Measurements from ENCODE around the gene RUBCNL.
"Not testable (repeated sequence)": the region's sequence is repeated elsewhere in the genome, so short reads cannot be mapped to it uniquely, and the experiment has no call there.

Gene RUBCNL

GRCh38 chr13:46378411-46378810 lies 8.6 kb downstream of the RUBCNL start:
- Histone ChIP-seq H3K79me2 (no peaks in the 10 kb centered on the region), H3K4me1 (no peaks in the 10 kb centered on the region), H3K9ac (no peak overlapping the region), H2AFZ (no peak overlapping the region), H3K27me3 (ENCODE audit: control insufficient read depth, insufficient read depth, low read length) (no peaks in the 10 kb centered on the region), H3K27ac (no peak overlapping the region), H3K4me2 (ENCODE audit: low read length) (no peak overlapping the region), H3K36me3 (ENCODE audit: control insufficient read depth, insufficient read depth, low read length) (no peaks in the 10 kb centered on the region), H3K9me3 (ENCODE audit: control insufficient read depth, low read length) (no peaks in the 10 kb centered on the region), H3K4me3 (ENCODE audit: low read depth, low read length) (no peak overlapping the region)
- TF ChIP-seq, protein P1, sequence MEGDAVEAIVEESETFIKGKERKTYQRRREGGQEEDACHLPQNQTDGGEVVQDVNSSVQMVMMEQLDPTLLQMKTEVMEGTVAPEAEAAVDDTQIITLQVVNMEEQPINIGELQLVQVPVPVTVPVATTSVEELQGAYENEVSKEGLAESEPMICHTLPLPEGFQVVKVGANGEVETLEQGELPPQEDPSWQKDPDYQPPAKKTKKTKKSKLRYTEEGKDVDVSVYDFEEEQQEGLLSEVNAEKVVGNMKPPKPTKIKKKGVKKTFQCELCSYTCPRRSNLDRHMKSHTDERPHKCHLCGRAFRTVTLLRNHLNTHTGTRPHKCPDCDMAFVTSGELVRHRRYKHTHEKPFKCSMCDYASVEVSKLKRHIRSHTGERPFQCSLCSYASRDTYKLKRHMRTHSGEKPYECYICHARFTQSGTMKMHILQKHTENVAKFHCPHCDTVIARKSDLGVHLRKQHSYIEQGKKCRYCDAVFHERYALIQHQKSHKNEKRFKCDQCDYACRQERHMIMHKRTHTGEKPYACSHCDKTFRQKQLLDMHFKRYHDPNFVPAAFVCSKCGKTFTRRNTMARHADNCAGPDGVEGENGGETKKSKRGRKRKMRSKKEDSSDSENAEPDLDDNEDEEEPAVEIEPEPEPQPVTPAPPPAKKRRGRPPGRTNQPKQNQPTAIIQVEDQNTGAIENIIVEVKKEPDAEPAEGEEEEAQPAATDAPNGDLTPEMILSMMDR (IDR thresholded peaks at IDR 0.05) = no peak

DNA sequence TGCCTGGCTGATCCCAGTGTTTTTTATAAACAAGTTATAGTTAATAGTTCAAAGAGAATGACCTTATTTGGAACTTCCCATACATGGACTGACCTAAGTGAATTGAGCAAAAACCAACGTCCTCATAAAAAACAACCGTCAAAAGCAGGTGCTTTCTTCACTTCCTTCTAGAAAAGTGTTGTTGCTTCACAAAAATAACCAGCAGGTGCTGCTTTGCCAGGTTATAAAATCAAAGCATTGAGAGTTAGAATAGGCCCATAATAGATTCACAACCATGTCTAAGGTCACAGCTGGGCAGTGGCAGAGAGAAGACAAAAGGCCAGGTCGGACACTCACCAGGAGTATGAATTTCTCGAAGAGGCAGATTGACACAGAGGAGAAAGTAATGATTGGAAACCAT lies 9.5 kb downstream of the RUBCNL start:
- H3K9ac ChIP-seq = no peak overlapping the region
- H3K79me2 ChIP-seq = no peaks in the 10 kb centered on the region
- H3K27ac ChIP-seq = no peak overlapping the region

DNA sequence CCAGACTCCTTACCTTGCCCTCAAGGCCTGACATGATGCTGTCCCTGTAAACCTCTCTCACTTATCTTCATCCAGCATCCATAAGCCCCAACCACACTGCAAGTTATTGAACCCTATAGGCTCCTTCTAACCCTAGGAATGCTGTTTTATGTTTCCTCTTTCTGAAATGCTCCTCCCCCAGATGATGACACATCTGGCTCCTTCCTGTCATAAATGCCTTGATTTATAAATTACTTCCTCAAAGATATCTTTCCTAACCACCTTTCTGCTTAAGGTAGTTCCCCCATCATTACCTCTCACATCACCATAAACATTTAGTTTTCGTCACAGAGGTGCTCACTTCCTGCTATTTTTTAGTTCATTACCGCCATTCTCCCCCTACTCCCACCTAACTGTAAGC lies 12.3 kb downstream of the RUBCNL start:
- no peaks in the 10 kb centered on the region for H3K36me3 ChIP-seq (ENCODE audit: control insufficient read depth, insufficient read depth, low read length)
- no peak overlapping the region for H3K9ac ChIP-seq
- TF ChIP-seq, protein P1 (IDR thresholded peaks at IDR 0.05) = no peak
- no peaks in the 10 kb centered on the region for H3K27me3 ChIP-seq (ENCODE audit: control insufficient read depth, insufficient read depth, low read length)
- no peak overlapping the region for H3K4me2 ChIP-seq (ENCODE audit: low read length)
- no peak overlapping the region for H3K27ac ChIP-seq
- H3K4me1 ChIP-seq = no peaks in the 10 kb centered on the region
- no peaks in the 10 kb centered on the region for H3K9me3 ChIP-seq (ENCODE audit: control insufficient read depth, low read length)
- H2AFZ ChIP-seq = no peak overlapping the region
- H3K4me3 ChIP-seq (ENCODE audit: low read depth, low read length) = no peak overlapping the region
- H3K79me2 ChIP-seq = no peaks in the 10 kb centered on the region

More for the DNA sequence above, 9.5 kb downstream of the RUBCNL start:
- Histone ChIP-seq H3K4me3 (ENCODE audit: low read depth, low read length) (no peak overlapping the region), H3K4me2 (ENCODE audit: low read length) (no peak overlapping the region), H3K27me3 (ENCODE audit: control insufficient read depth, insufficient read depth, low read length) (no peaks in the 10 kb centered on the region), H3K36me3 (ENCODE audit: control insufficient read depth, insufficient read depth, low read length) (no peaks in the 10 kb centered on the region), H2AFZ (no peak overlapping the region), H3K9me3 (ENCODE audit: control insufficient read depth, low read length) (no peaks in the 10 kb centered on the region), H3K4me1 (no peaks in the 10 kb centered on the region)
- TF ChIP-seq, protein P1 (IDR thresholded peaks at IDR 0.05) = no peak

GRCh38 chr13:46373623-46374022 lies 13.4 kb downstream of the RUBCNL start:
- TF ChIP-seq, protein P1 (IDR thresholded peaks at IDR 0.05) = no peak
- Histone ChIP-seq H3K36me3 (ENCODE audit: control insufficient read depth, insufficient read depth, low read length) (no peaks in the 10 kb centered on the region), H3K9me3 (ENCODE audit: control insufficient read depth, low read length) (no peaks in the 10 kb centered on the region), H3K9ac (no peak overlapping the region), H2AFZ (no peak overlapping the region), H3K4me2 (ENCODE audit: low read length) (no peak overlapping the region), H3K27me3 (ENCODE audit: control insufficient read depth, insufficient read depth, low read length) (no peaks in the 10 kb centered on the region), H3K4me1 (no peaks in the 10 kb centered on the region), H3K4me3 (ENCODE audit: low read depth, low read length) (no peak overlapping the region), H3K79me2 (no peaks in the 10 kb centered on the region), H3K27ac (no peak overlapping the region)

- not testable (repeated sequence) for H2AFZ ChIP-seq; H3K4me1 ChIP-seq; H3K27ac ChIP-seq; H3K9ac ChIP-seq; H3K27me3 ChIP-seq (ENCODE audit: control insufficient read depth, insufficient read depth, low read length); H3K9me3 ChIP-seq (ENCODE audit: control insufficient read depth, low read length); H3K36me3 ChIP-seq (ENCODE audit: control insufficient read depth, insufficient read depth, low read length); H3K4me2 ChIP-seq (ENCODE audit: low read length); H3K4me3 ChIP-seq (ENCODE audit: low read depth, low read length); H3K79me2 ChIP-seq
These were observed 14.1 kb downstream of the RUBCNL start for GRCh38 chr13:46372938-46373337.
